MG63 (cell line): ENCODE results near the gene SMG1. TPM values are rescaled to one million over a fixed set of nuclear protein-coding genes. Genes with fewer than 3 reads are reported as not detected.
"Not testable (repeated sequence)": the region's sequence is repeated elsewhere in the genome, so short reads cannot be mapped to it uniquely, and the experiment has no call there.

Experiments used
- DNase-seq: peaks from one replicate; pipeline ENCODE4 v3.0.0-alpha.2; 2020
- H3K27me3 ChIP-seq: fragments of 250-450 bp; sonication (Bioruptor Pico); 2 replicates; pipeline ENCODE4 v1.5.1; 2020; ENCODE audit warnings: mild to moderate bottlenecking, moderate library complexity
- H3K36me3 ChIP-seq: fragments of 250-450 bp; sonication (Bioruptor Pico); 2 replicates; pipeline ENCODE4 v1.5.1; 2020; ENCODE audit warnings: mild to moderate bottlenecking, moderate library complexity
- H3K4me3 ChIP-seq: fragments of 250-450 bp; sonication (Bioruptor Pico); 2 replicates; pipeline ENCODE4 v1.5.1; 2020; ENCODE audit warnings: mild to moderate bottlenecking, moderate library complexity
- H3K9me3 ChIP-seq: fragments of 250-450 bp; sonication (Bioruptor Pico); 2 replicates; pipeline ENCODE4 v1.5.1; 2020; ENCODE audit warnings: mild to moderate bottlenecking, moderate library complexity
- total RNA-seq: library from RNA; depleted of rRNA; stranded (reverse); fragments of >200 nt; shearing (Covaris generic); gene quantifications from 2 replicates; pipeline ENCODE4 v1.2.3, GENCODE V29; 2014; ENCODE audit warnings: low replicate concordance; rRNA removed

The SMG1 gene
- total RNA-seq, 1 experiment from 2014 or later, result 15.3 TPM

GRCh38 chr16:18762713-18763112 is 163.5 kb downstream of the SMG1 start:
- not testable (repeated sequence) for DNase-seq, H3K27me3 ChIP-seq, H3K4me3 ChIP-seq, H3K9me3 ChIP-seq, H3K36me3 ChIP-seq

- H3K9me3 ChIP-seq, H3K27me3 ChIP-seq, H3K4me3 ChIP-seq, H3K36me3 ChIP-seq: not testable (repeated sequence)
- peak; percentile 16 for DNase-seq
Observed at GRCh38 chr16:18759598-18760520, 166.3 kb downstream of the SMG1 start.

GRCh38 chr16:18757960-18758660 is 168.1 kb downstream of the SMG1 start:
- H3K36me3 ChIP-seq, DNase-seq, H3K27me3 ChIP-seq, H3K4me3 ChIP-seq, H3K9me3 ChIP-seq: not testable (repeated sequence)

- not testable (repeated sequence) for H3K9me3 ChIP-seq, H3K36me3 ChIP-seq, DNase-seq, H3K4me3 ChIP-seq, H3K27me3 ChIP-seq
Observed at GRCh38 chr16:18756639-18757038, 169.6 kb downstream of the SMG1 start.

Other genes with a start within 250 kb of the SMG1 start
- gene RPS15A, start 136.1 kb downstream of the SMG1 start, total RNA-seq, result 1,993 and 2,668 TPM in 2 replicates
- 118 and 145 TPM in 2 replicates for gene ARL6IP1, start 124.9 kb downstream of the SMG1 start, total RNA-seq
- gene TMC7, start 57.5 kb upstream of the SMG1 start, total RNA-seq, result 6.2 and 6.9 TPM in 2 replicates
- gene COQ7, start 141.2 kb upstream of the SMG1 start, total RNA-seq, result 21.8 and 28.3 TPM in 2 replicates
- 18.0 and 19.0 TPM in 2 replicates for gene ITPRIPL2, start 187.6 kb upstream of the SMG1 start, total RNA-seq
- gene SYT17, start 241.8 kb upstream of the SMG1 start, total RNA-seq, result not detected in 2 replicates